Cerebellar nuclear complex (tissue), 1 donor: Measurements from ENCODE around the gene ROBO4.

ENCODE experiments used
- DNase-seq, 2 experiments: peaks; one replicate each; lab custom pipeline; 2025; lab: John Stamatoyannopoulos, UW

The ROBO4 gene

DNA sequence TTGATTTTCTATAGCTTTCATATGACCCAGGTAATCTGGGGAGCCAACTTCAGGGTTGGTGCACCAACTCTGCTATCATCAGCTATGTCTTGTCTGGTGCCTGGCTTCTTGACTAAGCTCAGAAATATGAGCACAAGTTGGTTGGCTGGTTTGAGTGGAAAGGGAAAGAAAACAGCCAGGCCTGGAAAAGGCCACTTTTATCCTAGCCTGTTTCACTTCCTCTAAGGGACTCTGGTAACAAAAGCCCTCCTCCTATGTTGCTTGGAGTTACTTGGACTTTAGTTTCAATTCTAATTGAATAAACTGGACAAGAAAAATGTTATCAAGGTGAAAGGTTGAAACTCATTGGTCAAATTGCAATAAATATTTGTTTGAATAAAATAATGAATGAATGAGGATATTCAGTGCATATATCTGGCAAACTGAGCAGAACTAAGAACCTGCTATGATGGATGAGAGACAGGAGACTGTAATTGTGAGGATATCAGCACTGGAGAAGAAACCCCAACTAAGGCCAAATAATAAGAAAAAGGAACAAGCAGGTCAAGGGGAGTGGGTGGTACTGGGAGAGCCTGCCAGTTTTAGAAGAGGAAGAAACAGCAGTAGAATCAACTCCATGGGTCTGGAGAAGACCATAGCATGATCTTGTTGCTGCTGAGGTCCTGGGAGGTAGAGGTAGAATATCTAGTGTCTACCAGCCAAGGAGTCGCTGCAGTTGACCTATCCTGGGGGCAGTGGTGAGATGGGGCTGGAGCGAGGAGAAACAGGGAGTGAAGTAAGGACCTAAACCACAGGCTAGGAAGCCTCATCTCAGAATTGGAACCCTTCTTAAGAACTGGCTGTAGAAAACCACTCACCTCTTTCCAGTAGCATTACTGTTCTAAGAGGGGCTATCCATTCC, 8.2 kb downstream of the ROBO4 start:
- no peak for DNase-seq

DNA sequence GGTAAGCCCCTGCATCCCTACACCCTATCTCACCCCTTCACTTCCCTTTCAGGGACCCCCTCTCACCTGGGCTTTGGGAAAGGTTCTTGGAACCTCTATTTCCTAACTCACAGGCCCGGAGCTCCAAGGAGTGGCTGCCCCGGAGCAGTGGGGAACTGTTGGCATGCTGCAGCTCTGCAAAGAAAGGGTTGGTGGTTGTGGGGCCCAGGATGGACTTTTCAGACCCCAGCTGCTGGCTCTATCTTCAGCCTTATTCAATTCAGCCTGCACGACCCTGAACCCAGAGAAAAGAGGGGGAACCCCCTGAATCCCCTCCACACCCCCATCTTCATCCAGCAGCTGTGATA, 10.0 kb downstream of the ROBO4 start:
- no peak for DNase-seq

DNA sequence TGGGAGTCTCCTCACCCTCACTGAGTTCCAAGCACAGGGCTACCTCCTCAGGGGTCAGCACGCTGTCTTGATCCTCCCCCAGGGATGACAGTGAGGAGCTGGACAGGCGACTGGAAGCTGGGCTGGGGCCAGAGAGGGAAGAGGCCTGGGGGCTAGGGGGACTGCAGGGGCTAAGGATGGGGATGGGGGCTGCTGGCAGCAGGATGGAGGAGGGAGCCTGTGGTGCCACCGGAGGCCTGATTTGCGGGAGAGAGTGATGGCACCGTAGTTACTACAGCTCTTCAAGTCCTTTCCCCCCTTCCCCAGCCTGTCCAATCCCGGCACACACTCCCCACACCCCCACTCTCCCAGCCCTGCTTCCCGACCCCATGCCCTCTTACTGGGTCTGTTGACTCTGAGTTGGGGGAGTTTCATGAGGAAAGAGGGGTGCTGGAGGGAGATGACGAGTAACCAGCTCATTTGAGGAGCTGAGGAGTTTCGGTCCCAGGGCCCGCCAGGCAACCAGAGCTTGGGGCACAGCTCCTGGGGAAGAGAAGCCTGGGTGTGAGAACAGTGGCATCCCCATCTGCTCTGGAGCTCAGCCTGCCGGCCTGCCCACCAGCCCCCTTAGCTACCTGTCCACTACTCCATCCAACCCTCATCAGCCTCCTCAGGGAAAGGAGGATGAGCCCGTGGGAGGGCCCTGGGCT, 10.5 kb downstream of the ROBO4 start:
- DNase-seq = no peak

DNA sequence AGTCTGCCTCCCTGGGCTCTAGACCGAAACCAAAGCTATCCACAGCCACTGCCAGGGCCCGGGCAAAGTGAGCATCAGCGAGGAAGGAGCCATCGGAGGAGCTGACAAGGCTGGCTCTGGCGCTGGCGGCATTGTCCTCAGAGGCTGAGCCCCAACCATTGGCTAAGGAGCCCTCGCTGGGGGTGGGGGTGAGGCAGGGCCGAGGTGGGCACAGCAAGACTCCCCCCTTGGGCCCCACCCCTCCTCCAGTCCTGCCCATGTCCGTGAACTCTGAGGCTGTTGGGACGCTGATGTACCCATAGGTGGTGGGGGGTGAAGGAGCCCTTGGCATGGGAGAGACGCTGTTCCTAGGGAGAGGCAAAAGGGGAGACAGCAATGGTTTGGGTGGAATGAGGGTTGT, 11.2 kb downstream of the ROBO4 start:
- no peak for DNase-seq

- DNase-seq = no peak
Observed at GRCh38 chr11:124884869-124885479, 12.7 kb downstream of the ROBO4 start.

GRCh38 chr11:124884340-124884739, 13.3 kb downstream of the ROBO4 start:
- no peak for DNase-seq

- DNase-seq = no peak
Observed at GRCh38 chr11:124882339-124883071, 15.2 kb downstream of the ROBO4 start.

DNA sequence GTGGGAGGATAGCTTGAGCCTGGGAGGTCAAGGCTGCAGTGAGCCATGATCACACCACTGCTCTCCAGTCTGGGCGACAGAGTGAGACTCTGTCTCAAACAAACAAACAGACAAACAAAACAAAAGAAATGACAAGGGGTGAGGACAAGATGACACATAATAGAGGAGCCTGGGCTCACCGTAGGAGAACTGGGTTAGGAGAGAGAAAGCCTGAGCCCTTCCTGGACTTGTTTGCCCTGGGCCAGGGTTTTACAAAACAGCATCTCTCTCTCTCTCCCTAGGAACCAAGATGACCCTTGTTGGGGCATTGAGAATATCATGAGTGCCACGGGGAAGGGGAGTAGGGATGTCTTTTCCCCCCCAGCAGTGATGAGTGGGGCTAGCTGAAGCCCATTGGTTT, 16.7 kb downstream of the ROBO4 start:
- no peak for DNase-seq

DNA sequence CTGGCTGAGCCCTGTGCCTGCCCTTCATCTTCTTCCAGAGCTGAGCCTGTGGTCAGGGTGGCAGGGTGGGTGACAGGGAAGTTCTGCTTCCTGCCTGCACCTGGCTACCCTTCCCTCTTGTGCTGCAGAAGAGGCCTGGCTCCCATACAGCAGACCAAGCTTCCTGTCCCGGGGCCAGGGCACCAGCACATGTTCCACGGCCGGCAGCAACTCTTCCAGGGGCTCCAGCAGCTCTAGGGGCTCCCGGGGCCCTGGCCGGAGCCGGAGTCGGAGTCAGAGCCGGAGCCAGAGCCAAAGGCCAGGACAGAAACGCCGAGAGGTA, 17.4 kb downstream of the ROBO4 start:
- DNase-seq = no peak

DNA sequence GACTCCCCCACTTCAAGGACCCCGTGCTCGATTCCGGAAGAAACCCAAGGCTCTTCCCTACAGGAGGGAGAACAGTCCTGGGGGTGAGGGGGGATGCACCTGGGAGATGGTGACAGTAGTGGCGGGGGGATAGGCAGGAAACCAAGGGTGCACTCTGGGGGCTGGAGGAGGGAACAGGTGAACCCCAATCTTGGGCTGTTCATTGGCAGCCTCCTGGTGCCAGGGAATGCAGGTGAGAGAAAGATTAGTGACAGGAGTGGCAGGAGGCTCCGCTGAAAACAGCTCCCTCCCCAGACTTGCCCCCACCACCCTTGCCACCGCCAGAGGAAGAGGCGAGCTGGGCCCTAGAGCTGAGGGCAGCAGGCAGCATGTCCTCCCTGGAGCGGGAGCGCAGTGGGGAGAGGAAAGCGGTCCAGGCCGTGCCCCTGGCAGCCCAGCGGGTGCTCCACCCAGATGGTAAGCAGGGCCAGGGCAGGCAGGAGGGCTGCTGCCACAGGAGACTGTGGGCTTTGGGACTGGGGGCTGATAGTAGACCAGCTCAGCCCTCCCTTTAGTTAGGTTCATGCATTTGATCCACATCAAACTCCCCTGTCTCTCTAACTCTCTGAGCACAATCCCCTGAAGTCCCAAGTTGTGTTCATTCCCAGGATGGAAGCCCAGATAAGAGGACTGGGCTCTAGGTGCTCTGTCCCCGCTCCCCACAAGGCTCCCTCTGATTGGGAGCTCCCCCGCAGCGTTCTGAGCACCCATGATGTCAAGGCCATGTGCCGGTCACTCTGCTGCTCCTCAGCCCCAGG, 18.0 kb downstream of the ROBO4 start:
- no peak for DNase-seq

DNA sequence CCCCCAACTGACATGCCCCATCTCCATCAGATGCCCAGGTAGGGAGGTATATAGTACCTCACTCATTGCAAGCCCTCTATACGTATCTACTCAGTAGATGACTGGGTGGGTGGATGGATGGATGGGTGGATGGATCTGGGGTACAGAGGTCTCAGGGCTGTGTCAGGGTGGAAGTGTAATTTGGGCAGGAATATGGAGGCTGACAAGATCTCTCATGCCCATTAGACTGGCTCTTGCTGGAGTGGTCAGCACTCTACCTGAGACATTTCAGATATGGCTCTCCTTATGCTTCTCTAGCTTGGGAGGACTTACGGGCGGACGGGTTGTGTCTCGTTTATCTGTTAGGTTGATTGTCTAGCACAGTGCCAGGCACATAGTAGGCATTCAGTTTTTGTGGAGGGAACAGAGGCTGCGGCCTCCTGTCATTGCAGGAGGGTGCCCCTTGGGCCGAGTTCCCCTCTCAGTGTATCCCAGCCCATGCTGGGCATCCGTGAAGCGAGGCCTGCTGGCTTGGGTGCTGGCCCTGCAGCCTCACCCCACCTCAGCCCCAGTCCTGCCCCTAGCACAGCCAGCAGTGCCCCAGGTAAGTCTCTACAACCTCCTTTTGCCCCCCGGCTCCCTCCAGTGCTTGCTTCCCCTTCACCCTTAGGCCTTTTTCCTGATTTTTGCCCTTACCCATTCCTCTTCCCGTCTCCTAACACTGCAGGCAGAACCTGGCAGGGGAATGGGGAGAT, 18.7 kb downstream of the ROBO4 start:
- no peak for DNase-seq

DNA sequence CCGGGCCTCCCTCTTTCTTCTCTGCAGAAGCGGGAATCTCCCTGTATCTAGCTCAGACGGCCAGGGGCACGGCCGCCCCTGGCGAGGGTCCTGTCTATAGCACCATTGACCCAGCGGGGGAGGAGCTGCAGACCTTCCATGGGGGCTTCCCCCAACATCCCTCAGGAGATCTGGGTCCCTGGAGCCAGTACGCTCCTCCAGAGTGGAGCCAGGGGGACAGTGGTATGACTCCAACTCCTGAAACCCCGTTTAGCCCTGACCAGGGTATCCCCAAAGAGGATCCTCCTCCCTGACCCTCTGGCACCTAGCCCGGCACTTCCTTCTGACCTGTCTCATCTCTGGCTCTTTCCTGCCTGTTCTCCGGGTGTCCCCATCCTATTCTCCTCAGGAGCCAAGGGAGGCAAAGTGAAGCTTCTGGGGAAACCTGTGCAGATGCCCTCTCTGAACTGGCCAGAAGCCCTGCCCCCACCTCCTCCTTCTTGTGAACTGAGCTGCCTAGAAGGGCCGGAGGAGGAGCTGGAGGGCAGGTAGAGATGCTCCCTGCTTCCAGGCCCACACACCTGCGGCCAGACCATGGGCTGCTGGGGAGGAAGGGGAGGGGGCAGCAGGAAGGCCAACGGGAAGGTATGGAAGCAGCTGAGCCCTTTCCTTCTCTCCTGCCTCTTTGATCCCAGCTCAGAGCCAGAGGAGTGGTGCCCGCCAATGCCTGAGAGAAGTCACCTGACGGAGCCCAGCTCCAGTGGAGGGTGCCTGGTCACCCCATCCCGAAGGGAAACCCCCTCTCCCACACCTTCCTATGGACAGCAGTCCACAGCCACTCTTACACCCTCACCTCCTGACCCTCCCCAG, 19.5 kb downstream of the ROBO4 start:
- DNase-seq = no peak

GRCh38 chr11:124877631-124877909, 20.1 kb downstream of the ROBO4 start:
- DNase-seq = no peak

DNA sequence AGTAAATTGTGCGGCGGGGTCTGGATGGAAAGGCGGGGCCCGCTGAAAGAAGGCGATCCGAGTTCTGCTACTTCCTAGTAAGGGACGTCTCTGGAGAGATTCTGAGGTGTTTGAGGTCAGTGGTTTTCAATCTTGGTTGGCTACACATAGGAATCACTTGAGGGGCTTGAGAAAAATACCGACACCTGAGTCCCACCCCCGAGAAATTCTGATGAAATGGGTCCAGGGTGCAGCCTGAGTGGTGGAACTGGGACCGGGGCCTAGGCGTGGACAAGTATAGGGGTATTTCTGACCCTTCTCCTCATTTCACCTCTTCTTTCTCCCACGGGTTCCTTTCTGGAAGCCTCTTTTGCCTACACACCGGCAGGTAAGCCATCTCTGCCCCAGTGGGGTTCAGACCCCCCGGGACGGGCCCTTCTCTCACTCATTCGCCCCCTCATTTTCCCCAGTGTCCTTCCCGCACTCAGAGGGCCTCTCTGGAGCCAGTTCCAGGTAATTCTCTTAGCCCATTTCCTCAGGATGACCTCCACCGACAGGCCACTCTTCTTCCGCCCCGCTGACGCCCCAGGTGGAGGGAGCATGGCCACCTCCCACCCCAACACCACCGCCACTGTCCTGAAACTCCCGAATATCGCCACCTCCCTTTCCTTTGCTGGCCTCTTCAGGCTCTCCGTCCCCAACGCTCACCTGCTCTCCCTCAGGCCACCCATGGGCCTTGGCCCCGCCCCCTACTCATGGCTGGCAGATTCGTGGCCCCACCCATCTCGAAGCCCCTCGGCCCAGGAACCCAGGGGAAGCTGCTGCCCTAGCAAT, 20.6 kb downstream of the ROBO4 start:
- no peak for DNase-seq

DNA sequence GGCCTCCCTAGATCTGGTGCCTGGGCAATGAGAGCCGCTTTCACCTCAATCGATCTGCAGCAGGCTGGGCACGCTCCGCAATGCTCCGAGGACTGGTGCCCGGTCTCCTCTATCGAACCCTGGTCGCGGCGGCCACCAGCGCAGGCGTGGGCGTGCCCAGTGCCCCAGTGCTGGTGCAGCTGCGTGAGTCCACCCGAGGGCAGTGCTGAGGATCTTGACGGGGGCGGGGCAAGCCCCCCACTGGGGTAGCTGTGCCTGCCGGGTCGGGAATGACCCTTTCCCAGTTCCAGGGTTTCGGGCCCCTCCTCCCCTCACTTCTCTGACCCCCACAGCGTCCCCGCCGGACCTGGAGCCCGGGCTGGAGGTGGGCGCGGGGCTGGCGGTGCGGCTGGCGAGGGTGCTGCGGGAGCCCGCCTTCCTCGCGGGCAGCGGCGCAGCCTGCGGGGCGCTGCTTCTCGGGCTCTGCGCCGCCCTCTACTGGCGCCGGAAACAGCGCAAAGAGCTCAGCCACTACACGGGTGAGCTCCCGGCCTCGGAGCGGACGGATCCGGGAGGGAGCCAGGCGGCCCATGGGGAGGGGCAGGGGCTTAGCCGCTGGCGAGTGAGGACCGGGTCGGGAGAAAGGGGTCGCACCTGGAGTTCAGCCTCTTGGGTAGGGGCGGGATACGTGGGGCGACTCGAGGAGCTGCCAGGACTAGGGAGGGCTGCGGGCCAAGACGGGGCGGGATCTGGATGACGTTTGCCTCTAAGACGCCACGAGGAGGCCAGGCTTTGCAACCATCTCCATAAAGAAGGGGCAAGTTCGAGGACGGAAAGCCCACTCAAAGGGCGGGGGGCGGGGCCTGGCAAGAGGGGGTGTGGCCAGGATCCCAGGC, 21.5 kb downstream of the ROBO4 start:
- no peak for DNase-seq

GRCh38 chr11:124875401-124875800, 22.3 kb downstream of the ROBO4 start:
- no peak for DNase-seq

GRCh38 chr11:124874571-124875255, 23.0 kb downstream of the ROBO4 start:
- no peak for DNase-seq

DNA sequence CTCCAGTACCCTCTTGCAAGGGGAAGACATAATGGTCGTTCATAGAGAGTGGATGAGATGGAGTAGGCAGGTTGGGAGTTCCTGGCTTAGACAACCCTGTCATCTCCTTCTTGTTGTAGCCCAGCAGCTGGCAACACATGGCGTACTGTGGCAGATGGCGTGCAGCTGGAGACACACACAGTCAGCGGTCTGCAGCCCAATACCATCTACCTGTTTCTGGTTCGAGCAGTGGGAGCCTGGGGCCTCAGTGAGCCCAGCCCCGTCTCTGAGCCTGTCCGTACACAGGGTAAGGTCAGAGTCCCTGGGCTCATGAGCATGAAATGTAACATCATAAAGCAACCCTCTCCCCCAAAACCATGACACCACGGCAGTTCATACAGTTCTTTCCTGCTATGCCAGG, 23.7 kb downstream of the ROBO4 start:
- DNase-seq = no peak
